Measurements from ENCODE around the gene PRAMEF8.
"Not testable (repeated sequence)": the region's sequence is repeated elsewhere in the genome, so short reads cannot be mapped to it uniquely, and the experiment has no call there.

DNA sequence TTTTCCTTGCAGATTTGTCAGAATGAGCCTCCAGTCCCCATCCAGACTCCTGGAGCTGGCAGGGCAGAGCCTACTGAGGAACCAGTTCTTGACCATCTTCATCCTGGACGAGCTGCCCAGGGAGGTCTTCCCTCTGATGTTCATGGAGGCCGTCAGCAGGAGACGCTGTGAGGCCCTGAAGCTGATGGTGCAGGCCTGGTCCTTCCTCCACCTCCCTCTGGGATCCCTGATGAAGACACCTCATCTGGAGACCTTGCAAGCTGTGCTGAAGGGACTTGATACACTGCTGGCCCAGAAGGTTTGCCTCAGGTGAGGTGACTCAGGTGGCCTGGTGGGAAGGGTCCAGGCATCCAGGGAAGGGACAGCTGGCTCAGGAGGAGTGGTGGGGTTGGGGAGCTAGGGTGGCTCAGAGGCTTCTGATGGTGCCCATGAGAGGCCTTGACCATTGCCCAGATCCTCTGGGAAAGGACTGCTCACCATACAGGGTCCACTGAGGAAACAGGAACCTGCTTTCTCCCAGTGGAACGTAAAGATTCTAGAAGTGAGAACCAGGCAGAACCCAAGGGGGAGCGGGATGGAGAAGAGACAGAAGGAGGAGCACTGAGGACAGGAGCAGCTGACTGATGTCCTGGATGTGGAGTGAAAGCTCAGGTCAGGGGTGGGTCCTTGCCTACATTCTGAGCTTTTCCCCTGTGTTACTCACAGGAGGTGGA is 38.9 kb downstream of the PRAMEF8 start:
- TF ChIP-seq, protein P1, sequence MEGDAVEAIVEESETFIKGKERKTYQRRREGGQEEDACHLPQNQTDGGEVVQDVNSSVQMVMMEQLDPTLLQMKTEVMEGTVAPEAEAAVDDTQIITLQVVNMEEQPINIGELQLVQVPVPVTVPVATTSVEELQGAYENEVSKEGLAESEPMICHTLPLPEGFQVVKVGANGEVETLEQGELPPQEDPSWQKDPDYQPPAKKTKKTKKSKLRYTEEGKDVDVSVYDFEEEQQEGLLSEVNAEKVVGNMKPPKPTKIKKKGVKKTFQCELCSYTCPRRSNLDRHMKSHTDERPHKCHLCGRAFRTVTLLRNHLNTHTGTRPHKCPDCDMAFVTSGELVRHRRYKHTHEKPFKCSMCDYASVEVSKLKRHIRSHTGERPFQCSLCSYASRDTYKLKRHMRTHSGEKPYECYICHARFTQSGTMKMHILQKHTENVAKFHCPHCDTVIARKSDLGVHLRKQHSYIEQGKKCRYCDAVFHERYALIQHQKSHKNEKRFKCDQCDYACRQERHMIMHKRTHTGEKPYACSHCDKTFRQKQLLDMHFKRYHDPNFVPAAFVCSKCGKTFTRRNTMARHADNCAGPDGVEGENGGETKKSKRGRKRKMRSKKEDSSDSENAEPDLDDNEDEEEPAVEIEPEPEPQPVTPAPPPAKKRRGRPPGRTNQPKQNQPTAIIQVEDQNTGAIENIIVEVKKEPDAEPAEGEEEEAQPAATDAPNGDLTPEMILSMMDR (IDR thresholded peaks at IDR 0.05; ENCODE audit: low read depth, low read length, missing input control), result not testable (repeated sequence)
- TF ChIP-seq HNF4G (IDR thresholded peaks at IDR 0.05), result not testable (repeated sequence)

All from liver (tissue), 3 donors.